ENCODE results near the gene PRKCA.

The PRKCA gene

GRCh38 chr17:66799849-66800537 lies 497.6 kb downstream of the PRKCA start:
- no peak for DNase-seq (ENCODE audit: low read depth in 2 of 2)

GRCh38 chr17:66803474-66803951 lies 501.1 kb downstream of the PRKCA start:
- DNase-seq (ENCODE audit: low read depth in 2 of 2) = no peak

DNA sequence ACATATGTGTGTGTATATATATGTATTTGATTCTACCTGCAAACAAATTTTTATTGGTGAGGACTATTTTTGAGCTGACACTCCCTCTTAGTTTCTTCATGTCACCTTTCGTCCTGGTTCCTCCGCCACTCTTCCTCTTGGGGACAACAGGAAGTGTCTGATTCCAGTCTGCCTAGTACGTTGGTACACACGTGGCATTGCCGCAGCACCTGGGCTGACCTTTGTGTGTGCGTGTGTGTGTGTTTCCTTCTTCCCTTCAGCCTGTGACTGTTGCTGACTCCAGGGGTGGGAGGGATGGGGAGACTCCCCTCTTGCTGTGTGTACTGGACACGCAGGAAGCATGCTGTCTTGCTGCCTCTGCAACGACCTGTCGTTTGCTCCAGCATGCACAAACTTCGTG lies 503.2 kb downstream of the PRKCA start:
- DNase-seq (ENCODE audit: low read depth in 2 of 2) = no peak

GRCh38 chr17:66807182-66807581 lies 504.8 kb downstream of the PRKCA start:
- no peak for DNase-seq (ENCODE audit: low read depth in 2 of 2)

DNA sequence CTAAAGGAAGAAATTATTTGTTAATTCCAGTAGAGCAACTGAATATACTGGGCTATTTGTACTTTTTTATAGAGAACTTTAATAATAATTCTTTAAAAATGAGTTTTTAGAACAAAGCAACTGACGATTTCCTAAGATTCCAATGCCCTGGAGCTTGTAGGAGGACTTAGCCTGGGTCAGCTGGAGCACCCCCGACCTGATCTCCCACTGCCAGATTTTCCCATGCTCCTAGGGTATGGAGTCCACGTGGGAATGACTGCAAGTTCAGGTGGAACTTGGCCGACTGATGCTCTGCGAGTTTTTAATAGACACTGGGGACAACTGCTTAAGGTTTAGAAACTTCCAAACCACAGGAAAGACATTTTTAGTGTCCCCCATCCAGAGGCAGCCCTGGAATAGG lies 507.0 kb downstream of the PRKCA start:
- no peak for DNase-seq (ENCODE audit: low read depth in 2 of 2)

GRCh38 chr17:66810951-66811682 lies 508.7 kb downstream of the PRKCA start:
- DNase-seq (ENCODE audit: low read depth in 2 of 2) = no peak

DNA sequence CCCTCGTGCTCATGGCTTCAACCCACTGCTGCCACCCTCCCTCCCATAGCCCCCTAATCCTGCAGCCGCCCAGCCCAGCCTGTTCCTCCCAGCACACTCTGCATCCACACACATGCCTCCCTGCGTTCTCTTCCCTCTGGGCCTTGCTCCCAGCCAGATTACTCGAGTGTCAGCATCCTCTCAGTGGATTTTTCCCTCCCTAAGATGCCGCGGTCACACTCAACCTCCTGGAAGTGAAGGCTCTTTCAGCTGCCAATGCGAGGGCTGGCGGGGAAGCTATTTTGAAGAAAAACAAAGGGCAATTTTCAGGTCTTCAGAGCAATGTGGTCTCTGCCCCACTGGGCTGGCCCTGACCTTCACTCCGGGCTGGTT lies 509.3 kb downstream of the PRKCA start:
- DNase-seq (ENCODE audit: low read depth in 2 of 2) = no peak

DNA sequence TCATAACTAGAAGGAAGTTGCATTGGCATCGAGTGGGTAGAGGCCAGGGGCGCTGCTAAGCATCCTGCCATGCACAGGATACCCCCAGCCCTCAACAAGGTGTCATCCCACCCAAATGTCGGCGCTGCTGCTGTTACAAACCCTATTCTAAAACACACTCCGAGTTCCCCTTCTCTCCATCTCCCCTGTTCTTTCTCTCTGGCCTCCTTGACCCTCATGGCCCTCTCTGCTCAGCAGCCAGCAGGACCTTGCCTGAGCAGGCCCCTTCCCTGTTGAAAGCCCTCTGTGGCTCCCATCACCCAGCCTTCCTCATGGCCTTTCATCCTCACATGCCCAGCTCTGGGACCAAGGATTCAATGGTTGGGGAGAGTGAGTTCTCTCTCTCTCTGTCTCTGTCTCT lies 510.2 kb downstream of the PRKCA start:
- DNase-seq (ENCODE audit: low read depth in 2 of 2) = no peak

GRCh38 chr17:66813296-66813695 lies 510.9 kb downstream of the PRKCA start:
- no peak for DNase-seq (ENCODE audit: low read depth in 2 of 2)

DNA sequence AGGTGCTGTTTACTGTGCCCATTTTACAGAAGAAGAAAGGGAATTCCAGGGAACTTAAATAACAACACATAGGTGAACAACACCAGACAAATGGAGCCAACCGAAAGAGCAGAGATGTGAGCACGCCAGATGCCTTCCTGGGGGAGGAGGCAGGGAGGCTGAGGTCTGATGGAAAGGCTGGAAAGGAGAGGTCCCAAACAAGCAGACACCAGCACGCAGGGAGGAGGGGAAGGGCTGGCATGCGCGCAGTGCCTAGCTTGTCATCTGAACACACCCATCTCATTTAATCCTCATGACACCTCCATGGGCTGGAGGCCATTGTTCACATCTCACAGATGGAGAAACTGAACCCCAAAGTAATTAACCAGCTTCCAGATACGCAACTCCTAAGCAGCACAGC lies 511.6 kb downstream of the PRKCA start:
- DNase-seq (ENCODE audit: low read depth in 2 of 2) = no peak

GRCh38 chr17:66814570-66814969 lies 512.2 kb downstream of the PRKCA start:
- DNase-seq (ENCODE audit: low read depth in 2 of 2) = no peak

GRCh38 chr17:66817750-66818149 lies 515.3 kb downstream of the PRKCA start:
- DNase-seq (ENCODE audit: low read depth in 2 of 2) = no peak

DNA sequence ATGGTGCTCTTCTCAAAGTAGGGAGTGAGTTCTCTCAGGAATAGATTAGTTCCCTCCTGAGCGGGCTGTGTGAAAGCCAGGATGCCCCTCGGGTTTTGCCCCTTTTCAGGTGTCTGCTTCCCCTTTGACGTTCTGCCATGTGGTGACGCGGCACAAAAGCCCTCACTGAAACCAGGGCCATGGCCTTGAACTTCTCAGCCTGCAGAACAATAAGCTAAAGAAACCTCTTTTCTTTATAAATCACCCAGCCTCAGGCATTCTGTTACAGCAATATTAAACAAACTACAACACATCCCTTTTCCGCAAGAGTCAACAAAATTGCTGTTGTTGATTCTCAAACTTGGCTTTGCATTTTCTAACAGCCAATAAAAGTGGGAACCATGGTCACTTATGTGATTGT lies 517.1 kb downstream of the PRKCA start:
- no peak for DNase-seq (ENCODE audit: low read depth in 2 of 2)

DNA sequence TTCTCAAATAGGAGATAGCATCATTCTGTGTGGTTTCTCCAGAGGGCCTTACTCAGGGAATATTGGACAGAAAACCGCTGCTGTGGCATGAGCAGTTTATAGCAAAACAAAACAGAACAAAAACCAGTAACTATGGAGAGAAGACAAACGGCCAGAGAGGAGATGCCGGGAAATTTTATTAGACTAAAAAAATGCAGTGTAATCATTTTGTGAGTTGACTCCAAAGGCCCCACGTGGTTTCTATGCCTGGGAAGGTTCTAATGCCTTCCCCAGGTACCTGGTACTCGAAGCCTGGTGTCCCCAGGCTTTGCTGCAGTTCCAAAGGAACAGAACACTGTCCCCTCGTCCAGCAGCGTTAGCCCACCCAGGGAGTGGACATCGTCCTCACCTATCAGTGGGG lies 519.6 kb downstream of the PRKCA start:
- DNase-seq (ENCODE audit: low read depth in 2 of 2) = no peak

DNA sequence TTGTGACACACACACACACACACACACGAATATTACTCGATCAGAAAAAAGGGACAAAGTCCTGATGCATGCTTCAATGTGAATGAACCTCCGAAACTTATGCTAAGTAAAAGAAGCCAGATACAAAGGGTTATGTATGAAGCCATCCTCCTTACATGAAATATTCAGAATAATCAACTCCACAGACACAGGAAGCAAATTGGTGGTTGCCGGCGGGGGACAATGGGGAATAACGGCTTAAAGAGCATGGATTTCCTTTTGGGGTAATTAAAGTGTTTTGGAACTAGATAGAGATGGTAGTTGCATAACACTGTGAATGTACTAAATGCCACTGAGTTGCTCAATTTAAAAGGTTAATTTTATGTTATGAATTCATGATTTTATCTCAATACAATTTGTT lies 524.4 kb downstream of the PRKCA start:
- DNase-seq (ENCODE audit: low read depth in 2 of 2) = no peak

DNA sequence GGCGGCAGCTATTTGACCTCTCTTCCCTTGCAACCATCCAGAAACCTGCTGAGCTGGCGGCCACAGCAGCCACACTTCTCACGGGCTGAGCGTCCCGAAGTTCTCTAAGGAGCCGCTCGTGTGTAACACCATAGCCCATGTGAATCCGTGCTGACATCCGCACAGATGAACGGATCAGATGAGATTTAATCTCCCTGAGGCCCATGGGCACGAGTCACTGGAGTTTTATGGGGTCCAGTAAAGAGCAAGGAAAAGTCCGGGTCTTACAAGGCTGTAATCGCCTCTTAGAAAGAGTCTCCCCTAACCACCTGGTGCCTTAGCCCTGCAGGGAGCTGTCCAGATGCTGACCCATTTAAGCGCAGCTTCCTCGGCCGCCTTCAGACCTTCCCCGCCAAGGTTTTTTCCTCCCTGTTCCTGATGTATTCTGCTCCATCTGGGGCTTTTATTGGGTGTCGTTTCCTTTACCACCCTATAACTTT lies 527.0 kb downstream of the PRKCA start:
- peak; percentile 8 to 22 for DNase-seq (ENCODE audit: low read depth in 2 of 2)

- DNase-seq (ENCODE audit: low read depth in 2 of 2) = no peak
These were observed 527.5 kb downstream of the PRKCA start for GRCh38 chr17:66829883-66830282.

DNA sequence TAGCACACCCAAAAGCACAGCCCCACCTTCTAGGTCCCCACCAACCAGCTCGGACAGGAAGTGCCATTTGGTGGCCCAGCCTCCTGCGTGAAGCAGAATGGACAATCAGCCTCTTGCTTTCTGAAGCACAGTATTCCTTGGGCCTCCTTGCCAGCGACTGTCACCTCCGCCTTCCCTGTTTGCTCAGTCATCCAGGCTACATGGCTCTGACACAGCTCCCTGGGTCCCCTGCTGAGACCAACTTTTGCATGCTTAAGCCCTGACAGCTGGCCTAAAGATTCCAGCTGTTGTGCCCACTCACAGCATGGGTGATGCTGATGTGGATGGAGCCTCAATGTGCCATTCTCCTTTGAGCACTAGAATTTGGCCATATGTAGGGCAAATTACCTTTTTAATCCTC lies 528.0 kb downstream of the PRKCA start:
- DNase-seq (ENCODE audit: low read depth in 2 of 2) = no peak

DNA sequence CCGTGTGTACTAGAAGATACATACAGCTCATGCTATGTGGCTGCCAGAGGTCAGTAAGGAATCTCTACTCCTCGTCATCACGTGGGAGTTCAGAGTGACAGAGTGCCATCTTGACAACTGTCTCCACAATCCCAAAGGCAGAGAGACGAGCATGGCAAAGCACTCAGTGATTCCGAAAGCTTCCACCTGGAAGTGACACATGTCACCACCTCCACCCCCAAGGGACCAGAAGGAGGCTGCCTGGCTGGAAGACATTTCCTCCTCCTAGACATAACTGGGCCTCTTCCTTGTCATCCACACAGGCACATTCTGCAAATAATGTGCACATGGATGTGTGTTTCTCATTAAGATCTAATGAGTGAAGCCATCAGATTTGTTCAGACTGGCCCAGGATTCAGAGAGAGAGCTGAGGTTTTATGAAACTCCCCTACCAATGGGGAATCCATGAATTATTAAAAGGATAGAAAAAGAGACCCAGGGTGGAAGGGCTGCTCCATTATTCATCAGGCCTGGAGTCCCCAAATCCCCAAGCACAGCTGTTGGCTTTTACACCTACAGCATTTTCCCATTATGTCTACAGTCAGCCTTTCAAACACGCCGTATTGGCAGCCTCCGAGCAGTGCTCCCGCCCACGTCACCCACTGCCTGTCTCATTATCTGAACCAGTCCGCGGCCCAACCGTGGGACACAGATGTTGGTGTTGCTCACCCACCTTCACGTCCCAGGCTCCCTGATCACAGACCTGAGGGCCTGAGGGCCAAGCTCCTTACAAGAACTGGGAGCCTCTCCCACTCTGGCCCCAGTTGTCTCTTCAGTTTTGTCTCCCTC lies 529.2 kb downstream of the PRKCA start:
- no peak for DNase-seq (ENCODE audit: low read depth in 2 of 2)

- no peak for DNase-seq (ENCODE audit: low read depth in 2 of 2)
These were observed 530.8 kb downstream of the PRKCA start for GRCh38 chr17:66833201-66833600.

DNA sequence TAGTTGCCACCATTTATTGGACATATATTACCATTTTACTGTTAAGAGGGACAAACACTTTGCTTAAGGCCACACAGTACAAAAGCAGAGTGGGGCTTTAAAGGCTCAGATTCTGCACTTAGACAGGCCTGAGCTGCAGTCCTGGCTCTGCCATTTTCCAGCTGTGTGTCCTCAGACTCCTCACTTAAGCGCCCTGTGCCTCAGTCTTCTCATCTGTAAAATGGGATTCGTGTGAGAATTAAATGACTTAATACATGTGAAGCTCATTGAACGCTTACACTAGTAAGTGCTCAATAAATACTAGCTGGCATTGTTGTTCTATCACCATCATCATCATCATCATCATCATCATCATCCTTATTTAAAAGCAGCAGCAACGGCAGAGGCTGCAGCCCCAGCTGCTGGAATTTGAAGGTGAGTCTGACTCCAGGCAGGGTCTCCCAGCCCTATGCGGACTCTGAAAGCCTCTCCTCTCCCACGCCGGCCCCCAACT lies 532.1 kb downstream of the PRKCA start:
- DNase-seq (ENCODE audit: low read depth in 2 of 2) = no peak

GRCh38 chr17:66834919-66835454 lies 532.6 kb downstream of the PRKCA start, which contains the start of gene CACNG5:
Gene CACNG5 (plus strand): TSS chr17:66835117. CDS start chr17:66877333, 42,216 bp downstream.
- DNase-seq (ENCODE audit: low read depth in 2 of 2) = no peak

All from fibroblast of skin of left biceps (primary cell).